ENCODE measurements around the gene TATDN2. TPM values are rescaled to one million over a fixed set of nuclear protein-coding genes. Genes with fewer than 3 reads are reported as not detected.

TATDN2 gene
- total and polyA plus RNA-seq, 9 of the 15 experiments (the other 6 are each of a cell fraction or from before 2014, with no cell fraction given): 5.2 to 44.7 (median 25.8) TPM

DNA sequence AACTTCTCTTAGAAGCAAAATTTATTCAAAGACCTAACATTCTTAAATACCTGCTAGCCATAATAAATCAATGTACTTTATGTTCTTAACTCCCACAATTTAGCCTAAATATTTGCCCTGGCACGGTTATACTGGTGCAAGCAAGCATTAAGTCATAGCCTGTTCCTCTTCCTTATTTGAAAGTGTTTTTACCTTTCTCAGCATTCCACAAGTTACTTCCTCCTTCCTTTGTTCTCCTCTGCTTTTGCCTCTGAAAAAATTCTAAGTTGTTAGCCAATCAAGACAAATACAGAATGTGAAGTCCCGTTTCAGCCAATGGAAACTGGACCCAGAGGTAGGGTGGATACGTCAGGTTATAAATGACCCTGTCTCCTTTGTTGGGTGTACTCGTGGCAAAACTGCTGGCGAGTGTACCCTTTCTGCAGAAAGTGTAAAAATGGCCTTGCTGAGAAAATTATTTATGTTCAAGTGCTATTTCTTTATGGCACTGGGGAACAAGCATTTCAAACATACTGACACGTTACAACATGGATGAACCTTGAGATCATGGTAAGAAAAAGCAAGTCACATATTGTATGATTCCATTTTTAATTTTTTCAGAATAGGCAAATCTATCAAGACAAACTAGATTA is 3.1 kb upstream of the TATDN2 start:
- H3K9ac ChIP-seq (ENCODE audit: insufficient read depth in 1 of 2, low read depth in 2 of 2, low read length in 2 of 2): no peak overlapping the region
- no peak overlapping the region for H2AFZ ChIP-seq (ENCODE audit: low read depth, low read length)
- H3K27ac ChIP-seq (ENCODE audit: extremely low read depth, low read depth, low read length): no peak overlapping the region
- in situ Hi-C loops (cut with MboI): no loop called here
- no peak overlapping the region for H3K4me2 ChIP-seq (ENCODE audit: insufficient read depth, low read length)
- H3K36me3 ChIP-seq (ENCODE audit: control insufficient read depth, insufficient read depth, low read length): peaks cover 3% of the 10 kb centered on the region; the same call in 1 of the 3 replicates
- WGBS (ENCODE audit: insufficient coverage, low coverage, missing lambda C conversion rate): 39% methylated on average over 6 of the region's 6 CpGs
- peaks cover 19% of the 10 kb centered on the region for H3K79me2 ChIP-seq (ENCODE audit: control insufficient read depth, insufficient read depth, low read length)
- peaks cover 16 to 21% of the 10 kb centered on the region in 2 experiments for H3K4me1 ChIP-seq (replicated peaks in 1 of 2; ENCODE audit: control insufficient read depth in 2 of 2, insufficient read depth in 2 of 2, low read length in 2 of 2)
- no peak for DNase-seq (ENCODE audit: extremely low read depth in 1 of 4, low spot score in 3 of 4)
- BruUV-seq (replicated peaks): no TSS peak
- H3K9me3 ChIP-seq (replicated peaks; ENCODE audit: control insufficient read depth, insufficient read depth, low read depth, low read length): peaks cover 18% of the 10 kb centered on the region
- H3K27me3 ChIP-seq (ENCODE audit: control insufficient read depth in 2 of 2, insufficient read depth in 2 of 2, low read length in 2 of 2): no peaks in the 10 kb centered on the region
- no peak overlapping the region for H3K4me3 ChIP-seq
- ChIA-PET CTCF (ENCODE audit: low intra/inter-chr PET ratio) (no interaction called here), POLR2A (interaction anchor here (0.6 kb wide), 1 partner anchor 1059 kb away, joined by 3 read pairs; no protein-coding TSS in a partner anchor)
- no peaks in the 10 kb centered on the region for H3K9me1 ChIP-seq (ENCODE audit: control insufficient read depth, insufficient read depth, low read length)
- H4K20me1 ChIP-seq (replicated peaks; ENCODE audit: control insufficient read depth, insufficient read depth, low read length): no peaks in the 10 kb centered on the region
- intact Hi-C loops (cut with micrococcal nuclease): no loop called here
- ATAC-seq: no peak
- no peak for FAIRE-seq
- TF ChIP-seq, protein P1, sequence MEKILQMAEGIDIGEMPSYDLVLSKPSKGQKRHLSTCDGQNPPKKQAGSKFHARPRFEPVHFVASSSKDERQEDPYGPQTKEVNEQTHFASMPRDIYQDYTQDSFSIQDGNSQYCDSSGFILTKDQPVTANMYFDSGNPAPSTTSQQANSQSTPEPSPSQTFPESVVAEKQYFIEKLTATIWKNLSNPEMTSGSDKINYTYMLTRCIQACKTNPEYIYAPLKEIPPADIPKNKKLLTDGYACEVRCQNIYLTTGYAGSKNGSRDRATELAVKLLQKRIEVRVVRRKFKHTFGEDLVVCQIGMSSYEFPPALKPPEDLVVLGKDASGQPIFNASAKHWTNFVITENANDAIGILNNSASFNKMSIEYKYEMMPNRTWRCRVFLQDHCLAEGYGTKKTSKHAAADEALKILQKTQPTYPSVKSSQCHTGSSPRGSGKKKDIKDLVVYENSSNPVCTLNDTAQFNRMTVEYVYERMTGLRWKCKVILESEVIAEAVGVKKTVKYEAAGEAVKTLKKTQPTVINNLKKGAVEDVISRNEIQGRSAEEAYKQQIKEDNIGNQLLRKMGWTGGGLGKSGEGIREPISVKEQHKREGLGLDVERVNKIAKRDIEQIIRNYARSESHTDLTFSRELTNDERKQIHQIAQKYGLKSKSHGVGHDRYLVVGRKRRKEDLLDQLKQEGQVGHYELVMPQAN (IDR thresholded peaks at IDR 0.05; ENCODE audit: borderline replicate concordance): no peak
- TF ChIP-seq, protein P2, sequence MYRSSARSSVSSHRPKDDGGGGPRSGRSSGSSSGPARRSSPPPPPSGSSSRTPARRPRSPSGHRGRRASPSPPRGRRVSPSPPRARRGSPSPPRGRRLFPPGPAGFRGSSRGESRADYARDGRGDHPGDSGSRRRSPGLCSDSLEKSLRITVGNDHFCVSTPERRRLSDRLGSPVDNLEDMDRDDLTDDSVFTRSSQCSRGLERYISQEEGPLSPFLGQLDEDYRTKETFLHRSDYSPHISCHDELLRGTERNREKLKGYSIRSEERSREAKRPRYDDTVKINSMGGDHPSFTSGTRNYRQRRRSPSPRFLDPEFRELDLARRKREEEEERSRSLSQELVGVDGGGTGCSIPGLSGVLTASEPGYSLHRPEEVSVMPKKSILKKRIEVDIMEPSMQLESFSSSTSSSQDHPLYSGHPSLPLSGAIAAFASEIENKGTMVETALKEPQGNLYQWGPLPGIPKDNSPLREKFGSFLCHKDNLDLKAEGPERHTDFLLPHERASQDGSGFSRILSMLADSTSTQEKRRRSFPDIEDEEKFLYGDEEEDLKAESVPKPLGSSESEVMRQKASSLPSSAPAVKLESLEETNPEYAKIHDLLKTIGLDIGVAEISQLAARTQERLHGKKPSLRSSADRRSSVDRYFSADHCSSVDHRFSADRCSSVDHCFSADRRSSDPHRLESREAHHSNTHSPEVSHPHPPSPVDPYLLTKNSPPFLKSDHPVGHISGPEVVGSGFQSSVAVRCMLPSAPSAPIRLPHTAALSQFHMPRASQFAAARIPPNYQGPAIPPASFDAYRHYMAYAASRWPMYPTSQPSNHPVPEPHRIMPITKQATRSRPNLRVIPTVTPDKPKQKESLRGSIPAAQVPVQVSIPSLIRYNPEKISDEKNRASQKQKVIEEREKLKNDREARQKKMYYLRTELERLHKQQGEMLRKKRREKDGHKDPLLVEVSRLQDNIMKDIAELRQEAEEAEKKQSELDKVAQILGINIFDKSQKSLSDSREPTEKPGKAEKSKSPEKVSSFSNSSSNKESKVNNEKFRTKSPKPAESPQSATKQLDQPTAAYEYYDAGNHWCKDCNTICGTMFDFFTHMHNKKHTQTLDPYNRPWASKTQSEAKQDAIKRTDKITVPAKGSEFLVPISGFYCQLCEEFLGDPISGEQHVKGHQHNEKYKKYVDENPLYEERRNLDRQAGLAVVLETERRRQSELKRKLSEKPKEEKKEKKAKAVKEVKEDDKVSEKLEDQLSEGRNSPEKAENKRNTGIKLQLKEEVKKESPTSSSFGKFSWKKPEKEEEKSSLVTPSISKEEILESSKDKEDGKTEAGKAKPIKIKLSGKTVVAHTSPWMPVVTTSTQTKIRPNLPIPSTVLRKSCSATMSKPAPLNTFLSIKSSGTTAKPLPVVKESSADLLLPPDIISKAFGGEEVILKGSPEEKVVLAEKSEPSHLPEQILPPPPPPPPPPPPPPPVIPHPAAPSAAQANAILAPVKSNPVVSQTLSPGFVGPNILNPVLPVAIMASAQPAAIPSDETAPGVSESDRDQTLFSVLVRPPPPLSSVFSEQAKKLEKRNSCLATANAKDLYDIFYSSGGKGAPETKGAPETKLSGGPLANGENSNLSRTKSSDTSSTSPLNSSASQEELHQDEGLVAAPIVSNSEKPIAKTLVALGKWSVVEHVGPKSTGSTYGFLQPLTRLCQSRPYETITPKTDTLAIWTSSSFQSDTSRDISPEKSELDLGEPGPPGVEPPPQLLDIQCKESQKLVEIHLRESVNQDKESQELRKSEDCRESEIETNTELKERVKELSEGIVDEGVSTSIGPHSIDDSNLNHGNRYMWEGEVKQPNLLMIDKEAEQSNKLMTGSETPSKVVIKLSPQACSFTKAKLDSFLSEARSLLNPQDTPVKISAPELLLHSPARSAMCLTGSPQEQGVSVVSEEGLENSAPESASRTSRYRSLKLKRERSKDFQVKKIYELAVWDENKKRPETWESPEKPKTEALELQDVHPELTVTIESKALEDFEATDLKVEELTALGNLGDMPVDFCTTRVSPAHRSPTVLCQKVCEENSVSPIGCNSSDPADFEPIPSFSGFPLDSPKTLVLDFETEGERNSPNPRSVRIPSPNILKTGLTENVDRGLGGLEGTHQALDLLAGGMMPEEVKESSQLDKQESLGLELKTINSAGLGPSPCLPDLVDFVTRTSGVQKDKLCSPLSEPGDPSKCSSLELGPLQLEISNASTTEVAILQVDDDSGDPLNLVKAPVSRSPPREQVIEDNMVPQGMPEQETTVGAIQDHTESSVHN (IDR thresholded peaks at IDR 0.05; ENCODE audit: borderline replicate concordance in 1 of 2, low read depth in 1 of 2): peak in 1 of 2 experiments; percentile 44; a peak in 1 of 4 replicates
- 0 out of 2 replicates have a peak, but pooled peaks have one; percentile 19 for TF ChIP-seq PYGO2 (tag; IDR thresholded peaks at IDR 0.05)
- TF ChIP-seq TRIM28 (IDR thresholded peaks at IDR 0.05): peak; percentile 100
- no peak for TF ChIP-seq GABPA (tag; conservative IDR thresholded peaks at IDR 0.05; ENCODE audit: low read depth)
- no peak for TF ChIP-seq KDM1A (IDR thresholded peaks at IDR 0.05)
- TF ChIP-seq, protein P3, sequence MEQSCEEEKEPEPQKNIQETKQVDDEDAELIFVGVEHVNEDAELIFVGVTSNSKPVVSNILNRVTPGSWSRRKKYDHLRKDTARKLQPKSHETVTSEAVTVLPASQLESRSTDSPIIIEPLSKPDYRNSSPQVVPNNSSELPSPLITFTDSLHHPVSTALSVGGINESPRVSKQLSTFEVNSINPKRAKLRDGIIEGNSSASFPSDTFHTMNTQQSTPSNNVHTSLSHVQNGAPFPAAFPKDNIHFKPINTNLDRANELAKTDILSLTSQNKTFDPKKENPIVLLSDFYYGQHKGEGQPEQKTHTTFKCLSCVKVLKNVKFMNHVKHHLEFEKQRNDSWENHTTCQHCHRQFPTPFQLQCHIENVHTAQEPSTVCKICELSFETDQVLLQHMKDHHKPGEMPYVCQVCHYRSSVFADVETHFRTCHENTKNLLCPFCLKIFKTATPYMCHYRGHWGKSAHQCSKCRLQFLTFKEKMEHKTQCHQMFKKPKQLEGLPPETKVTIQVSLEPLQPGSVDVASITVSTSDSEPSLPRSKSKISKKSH (CRISPR knock-in tag; IDR thresholded peaks at IDR 0.05): peak; percentile 79; the same call in 1 of the 2 replicates
- TF ChIP-seq TOE1 (IDR thresholded peaks at IDR 0.05; ENCODE audit: borderline replicate concordance): no peak
- TF ChIP-seq TOE1 (CRISPR knock-in tag; IDR thresholded peaks at IDR 0.05; ENCODE audit: borderline replicate concordance, low read depth): no peak

Data from K562 (cell line).